Fibroblast of lung (primary cell): Measurements from ENCODE around the gene BUD31. TPM values are rescaled to one million over a fixed set of nuclear protein-coding genes. Genes with fewer than 3 reads are reported as not detected.

Experiments
- DNase-seq, 2 donors: peaks; one replicate each; pipeline versions ENCODE4 v3.0.0 to v3.0.0-alpha.2; 2010; ENCODE audit warnings: low read depth in 2 of 2
- H2AFZ ChIP-seq: 2 replicates; pipeline ENCODE4 v1.5.1; 2012; ENCODE audit warnings: low read length, control low read depth, inconsistent platforms
- H3K27ac ChIP-seq: 2 replicates; pipeline ENCODE4 v1.5.1; 2011; ENCODE audit warnings: low read length, control low read depth; ENCODE audit not compliant: insufficient read depth
- H3K27me3 ChIP-seq: 2 replicates; pipeline ENCODE4 v1.5.1; 2011; ENCODE audit warnings: mild to moderate bottlenecking, low read length; ENCODE audit not compliant: control insufficient read depth, insufficient read depth
- H3K36me3 ChIP-seq: 2 replicates; pipeline ENCODE4 v1.5.1; 2011; ENCODE audit warnings: low read length; ENCODE audit not compliant: control insufficient read depth, insufficient read depth
- H3K4me1 ChIP-seq: 2 replicates; pipeline ENCODE4 v1.5.1; 2011; ENCODE audit warnings: low read length; ENCODE audit not compliant: control insufficient read depth, insufficient read depth; ENCODE audit errors: extremely low read depth
- H3K4me2 ChIP-seq: 2 replicates; pipeline ENCODE4 v1.5.1; 2011; ENCODE audit warnings: low read length, control low read depth; ENCODE audit not compliant: insufficient read depth; ENCODE audit errors: extremely low read depth
- H3K4me3 ChIP-seq, 4 experiments: fragments of 200-600 bp in 1 of 4; sonication (generic) in 1 of 4; replicated peaks in 1 of 4; 2 replicates each; pipeline ENCODE4 v1.5.1; 2011 to 2016; ENCODE audit warnings: low read length in 4 of 4, low read depth in 3 of 4, mild to moderate bottlenecking in 3 of 4, control low read depth in 2 of 4, inconsistent platforms in 1 of 4, mixed read lengths in 1 of 4; ENCODE audit not compliant: insufficient read depth in 1 of 4; ENCODE audit errors: control extremely low read depth in 1 of 4
- H3K79me2 ChIP-seq: 2 replicates; pipeline ENCODE4 v1.5.1; 2012; ENCODE audit warnings: mild to moderate bottlenecking, low read length, inconsistent platforms; ENCODE audit not compliant: control insufficient read depth, insufficient read depth
- H3K9ac ChIP-seq: 2 replicates; pipeline ENCODE4 v1.5.1; 2011; ENCODE audit warnings: mild to moderate bottlenecking, low read length, control low read depth; ENCODE audit not compliant: insufficient read depth
- H3K9me3 ChIP-seq: 2 replicates; pipeline ENCODE4 v1.5.1; 2012; ENCODE audit warnings: low read depth, low read length; ENCODE audit not compliant: control insufficient read depth, insufficient read depth
- H4K20me1 ChIP-seq: 2 replicates; pipeline ENCODE4 v1.5.1; 2011; ENCODE audit warnings: low read length; ENCODE audit not compliant: control insufficient read depth, insufficient read depth; ENCODE audit errors: extremely low read depth
- EZH2 ChIP-seq: IDR thresholded peaks from 2 replicates; pipeline ENCODE4 v1.5.1; 2012; ENCODE audit warnings: low read length, control low read depth, mild to moderate bottlenecking; ENCODE audit errors: missing control alignments
- polyA plus RNA-seq, 2 donors: library from polyadenylated mRNA; depleted of rRNA in 1 of 2; stranded (reverse) in 1 of 2; unstranded in 1 of 2; fragments of >200 nt; gene quantifications; 2 replicates each; pipeline ENCODE4 v1.2.1, GENCODE V29; 2011 to 2012; ENCODE audit warnings: missing spikeins in 1 of 2
- total RNA-seq: library from RNA; depleted of rRNA; stranded (reverse); fragments of >200 nt; gene quantifications from 2 replicates; pipeline ENCODE4 v1.2.1, GENCODE V29; 2014
- TF ChIP-seq, protein P1 (sequence below), 2 donors: IDR thresholded peaks in 1 of 2; conservative IDR thresholded peaks in 1 of 2; 1 replicate in 1 of 2; 2 replicates in 1 of 2; pipeline ENCODE4 v1.5.1; 2011 to 2012; ENCODE audit warnings: low read length in 2 of 2, control low read depth in 1 of 2, inconsistent platforms in 1 of 2, low read depth in 1 of 2, mild to moderate bottlenecking in 1 of 2

BUD31 gene
- total and polyA plus RNA-seq, 2 donors (not counting 1 experiment from before 2014, with no cell fraction given) = 83.4 to 114 TPM

DNA sequence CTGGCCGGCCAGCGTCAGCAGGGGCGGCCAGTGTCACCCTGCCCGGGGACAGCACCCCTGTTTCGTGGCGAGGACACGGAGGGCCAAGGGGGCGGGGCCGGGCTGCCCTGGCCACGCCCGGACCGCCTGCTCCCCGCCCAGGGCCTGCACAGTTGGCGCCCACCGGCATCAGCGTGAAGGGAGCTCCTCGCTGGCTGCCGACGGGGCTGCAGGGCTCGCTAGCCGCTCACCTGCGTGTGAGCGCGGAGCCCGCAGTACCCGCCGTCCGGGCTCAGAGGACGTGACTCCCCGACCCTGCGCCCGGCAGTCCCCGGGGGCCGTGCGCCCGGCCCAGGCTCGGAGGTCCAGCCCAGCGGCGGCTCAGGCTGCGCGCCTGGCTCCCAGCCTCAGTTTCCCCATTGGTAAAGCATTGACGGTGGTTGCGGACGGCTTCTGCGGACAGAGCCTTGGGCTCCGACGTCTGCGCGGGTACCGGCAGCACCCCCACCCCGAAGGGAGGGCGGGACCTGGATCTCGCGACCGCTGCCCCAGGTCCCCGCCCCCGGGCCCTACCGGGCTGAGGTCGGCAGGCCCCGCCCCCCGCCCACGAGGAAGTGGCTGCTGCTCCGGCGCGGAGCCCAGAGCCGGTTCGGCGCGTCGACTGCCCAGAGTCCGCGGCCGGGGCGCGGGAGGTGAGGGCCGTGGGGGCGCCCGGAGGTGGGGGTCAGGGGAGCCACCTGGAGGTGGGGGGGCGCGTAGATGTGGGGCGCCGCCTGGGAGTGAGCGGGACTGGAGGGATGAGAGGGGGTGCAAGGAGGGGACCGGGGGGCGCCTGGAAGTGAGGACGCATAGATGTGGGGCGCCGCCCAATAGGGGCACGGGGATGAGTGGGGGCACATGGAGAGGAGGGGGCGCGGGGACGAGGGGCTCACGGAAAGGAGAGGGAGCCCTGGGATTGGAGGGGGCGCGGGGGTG lies 34.4 kb upstream of the BUD31 start, which contains the start of gene ARPC1B:
ARPC1B (plus strand) TSS at position 620 of the 954 bp plus-strand sequence. CDS start 10,985 bp downstream, outside the sequence.
- Histone ChIP-seq H3K27ac (peak within 1 kb of the TSS; percentile 47), H3K36me3 (peaks cover 6% of the 10 kb centered on the region), H4K20me1 (no peaks in the 10 kb centered on the region), H3K4me3 (peak within 1 kb of the TSS; percentile 51 to 75 (median 64)), H3K79me2 (peaks cover 20% of the 10 kb centered on the region), H3K9ac (peak within 1 kb of the TSS; percentile 51), H2AFZ (peak within 1 kb of the TSS; percentile 21), H3K4me1 (peaks cover 8% of the 10 kb centered on the region), H3K27me3 (no peaks in the 10 kb centered on the region), H3K4me2 (peak within 1 kb of the TSS; percentile 72), H3K9me3 (no peaks in the 10 kb centered on the region)
- no peak for TF ChIP-seq EZH2
- TF ChIP-seq, protein P1, sequence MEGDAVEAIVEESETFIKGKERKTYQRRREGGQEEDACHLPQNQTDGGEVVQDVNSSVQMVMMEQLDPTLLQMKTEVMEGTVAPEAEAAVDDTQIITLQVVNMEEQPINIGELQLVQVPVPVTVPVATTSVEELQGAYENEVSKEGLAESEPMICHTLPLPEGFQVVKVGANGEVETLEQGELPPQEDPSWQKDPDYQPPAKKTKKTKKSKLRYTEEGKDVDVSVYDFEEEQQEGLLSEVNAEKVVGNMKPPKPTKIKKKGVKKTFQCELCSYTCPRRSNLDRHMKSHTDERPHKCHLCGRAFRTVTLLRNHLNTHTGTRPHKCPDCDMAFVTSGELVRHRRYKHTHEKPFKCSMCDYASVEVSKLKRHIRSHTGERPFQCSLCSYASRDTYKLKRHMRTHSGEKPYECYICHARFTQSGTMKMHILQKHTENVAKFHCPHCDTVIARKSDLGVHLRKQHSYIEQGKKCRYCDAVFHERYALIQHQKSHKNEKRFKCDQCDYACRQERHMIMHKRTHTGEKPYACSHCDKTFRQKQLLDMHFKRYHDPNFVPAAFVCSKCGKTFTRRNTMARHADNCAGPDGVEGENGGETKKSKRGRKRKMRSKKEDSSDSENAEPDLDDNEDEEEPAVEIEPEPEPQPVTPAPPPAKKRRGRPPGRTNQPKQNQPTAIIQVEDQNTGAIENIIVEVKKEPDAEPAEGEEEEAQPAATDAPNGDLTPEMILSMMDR (conservative IDR thresholded peaks at IDR 0.05 in 1 of 2, IDR thresholded peaks at IDR 0.05 in 1 of 2; ENCODE audit: low read depth in 1 of 2, low read length in 2 of 2) = no peak
- peak; percentile 55 to 74 for DNase-seq

DNA sequence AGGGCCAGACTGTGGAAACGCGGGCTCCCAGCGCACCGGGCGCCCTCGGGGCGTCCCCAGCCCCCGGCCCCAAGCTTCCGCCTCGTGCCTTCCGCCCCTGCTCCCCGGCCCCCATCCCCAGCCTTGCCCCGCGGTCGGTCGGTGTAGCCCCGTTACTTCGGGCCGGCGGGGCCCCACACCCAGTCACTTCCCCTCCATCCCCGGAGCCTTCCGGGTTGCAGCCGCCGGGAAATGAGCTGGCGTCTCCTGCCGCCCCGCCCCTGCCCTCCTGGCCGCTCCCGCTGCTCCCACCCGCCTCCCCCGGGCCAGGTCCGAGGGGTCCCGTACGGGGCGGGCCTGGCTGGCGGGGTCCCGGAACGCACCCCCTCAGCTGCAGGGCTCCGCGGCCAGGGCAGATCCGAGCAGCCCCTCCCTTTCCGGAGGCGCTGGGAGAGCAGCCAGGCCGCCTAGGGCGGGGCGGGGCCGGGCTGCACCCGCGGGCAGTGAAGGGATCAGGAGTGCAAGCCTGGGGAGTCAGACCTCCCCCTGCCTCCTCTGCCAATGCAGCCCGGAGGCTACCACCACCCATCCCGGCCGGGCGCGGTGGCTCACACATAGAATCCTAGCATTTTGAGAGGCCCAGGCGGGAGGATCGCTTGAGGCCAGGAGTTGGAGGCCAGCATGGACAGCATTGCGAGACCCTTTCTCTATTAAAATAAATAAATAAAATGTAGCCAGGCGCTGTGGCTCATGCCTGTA lies 33.5 kb upstream of the BUD31 start:
- TF ChIP-seq EZH2 = no peak
- TF ChIP-seq, protein P1 (conservative IDR thresholded peaks at IDR 0.05 in 1 of 2, IDR thresholded peaks at IDR 0.05 in 1 of 2; ENCODE audit: low read depth in 1 of 2, low read length in 2 of 2) = no peak
- H3K79me2 ChIP-seq = peaks cover 27% of the 10 kb centered on the region
- H2AFZ ChIP-seq = no peak overlapping the region
- no peaks in the 10 kb centered on the region for H3K9me3 ChIP-seq
- peaks cover 5% of the 10 kb centered on the region for H3K36me3 ChIP-seq
- peak overlapping the region; percentile 47 for H3K27ac ChIP-seq
- H4K20me1 ChIP-seq = no peaks in the 10 kb centered on the region
- peak overlapping the region; percentile 51 to 75 (median 64) for H3K4me3 ChIP-seq
- DNase-seq = peak; percentile 65
- H3K4me2 ChIP-seq = peak overlapping the region; percentile 64
- H3K4me1 ChIP-seq = peaks cover 15% of the 10 kb centered on the region
- peak overlapping the region; percentile 51 for H3K9ac ChIP-seq
- no peaks in the 10 kb centered on the region for H3K27me3 ChIP-seq
